Central memory CD8-positive, alpha-beta T cell (primary cell): ENCODE data around the gene XIRP2.
"Not testable (repeated sequence)": the region's sequence is repeated elsewhere in the genome, so short reads cannot be mapped to it uniquely, and the experiment has no call there.

Experiments used
- ATAC-seq: fragments of 150-1000 bp; cut with Tn5 transposase; replicated peaks from 2 replicates; pipeline ENCODE4 v1.10.0; 2022; ENCODE audit warnings: mild to moderate bottlenecking, moderate FRiP score, moderate number of reproducible peaks; ENCODE audit not compliant: poor library complexity, severe bottlenecking; ENCODE audit errors: extremely low read depth
- DNase-seq, 2 donors: peaks; one replicate each; pipeline ENCODE4 v3.0.0; 2021; ENCODE audit warnings: low spot score in 2 of 2
- H3K27ac Mint-ChIP-seq: one replicate; pipeline ENCODE4 v1.8.0; 2022; ENCODE audit warnings: low read depth, mild to moderate bottlenecking, moderate library complexity, mixed read lengths
- H3K27me3 Mint-ChIP-seq: one replicate; pipeline ENCODE4 v1.8.0; 2022; ENCODE audit warnings: mixed read lengths
- H3K36me3 Mint-ChIP-seq: one replicate; pipeline ENCODE4 v1.8.0; 2022; ENCODE audit warnings: mild to moderate bottlenecking, moderate library complexity, mixed read lengths; ENCODE audit not compliant: insufficient read depth
- H3K4me1 Mint-ChIP-seq: one replicate; pipeline ENCODE4 v1.8.0; 2022; ENCODE audit warnings: mixed read lengths
- H3K4me3 Mint-ChIP-seq: one replicate; pipeline ENCODE4 v1.8.0; 2022; ENCODE audit warnings: mild to moderate bottlenecking, moderate library complexity, mixed read lengths
- H3K9me3 Mint-ChIP-seq: one replicate; pipeline ENCODE4 v1.8.0; 2022; ENCODE audit warnings: mixed read lengths

XIRP2 gene

GRCh38 chr2:167098931-167099330 is 210.7 kb downstream of the XIRP2 start:
- H3K4me3 Mint-ChIP-seq, H3K27ac Mint-ChIP-seq: not testable (repeated sequence)

GRCh38 chr2:167100506-167100905 is 212.2 kb downstream of the XIRP2 start:
- no peak overlapping the region for H3K4me3 Mint-ChIP-seq
- no peaks in the 10 kb centered on the region for H3K36me3 Mint-ChIP-seq
- peaks cover 26% of the 10 kb centered on the region for H3K9me3 Mint-ChIP-seq
- H3K27ac Mint-ChIP-seq: no peak overlapping the region
- H3K27me3 Mint-ChIP-seq: no peaks in the 10 kb centered on the region
- ATAC-seq (no peak), DNase-seq (no peak)
- no peaks in the 10 kb centered on the region for H3K4me1 Mint-ChIP-seq

More at GRCh38 chr2:167098931-167099330, 210.7 kb downstream of the XIRP2 start:
- DNase-seq, H3K4me1 Mint-ChIP-seq, H3K36me3 Mint-ChIP-seq, ATAC-seq, H3K27me3 Mint-ChIP-seq: not testable (repeated sequence)
- H3K9me3 Mint-ChIP-seq: peaks cover 22% of the 10 kb centered on the region

- no peak overlapping the region for H3K27ac Mint-ChIP-seq
- H3K36me3 Mint-ChIP-seq: no peaks in the 10 kb centered on the region
- DNase-seq (no peak), ATAC-seq (no peak)
- H3K27me3 Mint-ChIP-seq: no peaks in the 10 kb centered on the region
- no peaks in the 10 kb centered on the region for H3K4me1 Mint-ChIP-seq
- no peak overlapping the region for H3K4me3 Mint-ChIP-seq
- H3K9me3 Mint-ChIP-seq: peaks cover 15% of the 10 kb centered on the region
These were observed 214.9 kb downstream of the XIRP2 start for GRCh38 chr2:167103028-167103756.

- H3K4me3 Mint-ChIP-seq: no peak overlapping the region
- ATAC-seq: no peak
- DNase-seq: no peak
- no peaks in the 10 kb centered on the region for H3K4me1 Mint-ChIP-seq
- no peaks in the 10 kb centered on the region for H3K27me3 Mint-ChIP-seq
- H3K27ac Mint-ChIP-seq: no peak overlapping the region
- no peaks in the 10 kb centered on the region for H3K36me3 Mint-ChIP-seq
- peaks cover 14% of the 10 kb centered on the region for H3K9me3 Mint-ChIP-seq
These were observed 215.5 kb downstream of the XIRP2 start for GRCh38 chr2:167103757-167104133.

- Mint-ChIP-seq H3K4me1 (no peaks in the 10 kb centered on the region), H3K27ac (no peak overlapping the region), H3K27me3 (no peaks in the 10 kb centered on the region), H3K36me3 (no peaks in the 10 kb centered on the region), H3K4me3 (no peak overlapping the region), H3K9me3 (peaks cover 14% of the 10 kb centered on the region)
- ATAC-seq: no peak
- no peak for DNase-seq
These were observed 216.4 kb downstream of the XIRP2 start for GRCh38 chr2:167104691-167105090.

- H3K36me3 Mint-ChIP-seq, H3K9me3 Mint-ChIP-seq, H3K27me3 Mint-ChIP-seq, H3K4me3 Mint-ChIP-seq, H3K4me1 Mint-ChIP-seq, DNase-seq, H3K27ac Mint-ChIP-seq, ATAC-seq: not testable (repeated sequence)
These were observed 221.4 kb downstream of the XIRP2 start for GRCh38 chr2:167109682-167110081.

GRCh38 chr2:167110345-167110744 is 222.1 kb downstream of the XIRP2 start:
- H3K27me3 Mint-ChIP-seq: no peaks in the 10 kb centered on the region
- H3K4me3 Mint-ChIP-seq: no peak overlapping the region
- peaks cover 5% of the 10 kb centered on the region for H3K9me3 Mint-ChIP-seq
- H3K36me3 Mint-ChIP-seq: no peaks in the 10 kb centered on the region
- ATAC-seq (no peak), DNase-seq (no peak)
- no peak overlapping the region for H3K27ac Mint-ChIP-seq
- H3K4me1 Mint-ChIP-seq: no peaks in the 10 kb centered on the region

GRCh38 chr2:167114018-167114417 is 225.7 kb downstream of the XIRP2 start:
- Mint-ChIP-seq H3K36me3 (no peaks in the 10 kb centered on the region), H3K4me3 (no peak overlapping the region), H3K27ac (no peak overlapping the region)

GRCh38 chr2:167115541-167115940 is 227.3 kb downstream of the XIRP2 start:
- Mint-ChIP-seq H3K27me3 (no peaks in the 10 kb centered on the region), H3K9me3 (peaks cover 11% of the 10 kb centered on the region), H3K4me3 (no peak overlapping the region), H3K36me3 (no peaks in the 10 kb centered on the region), H3K4me1 (no peaks in the 10 kb centered on the region), H3K27ac (no peak overlapping the region)
- ATAC-seq (no peak), DNase-seq (no peak)

More at GRCh38 chr2:167114018-167114417, 225.7 kb downstream of the XIRP2 start:
- Mint-ChIP-seq H3K9me3 (peaks cover 11% of the 10 kb centered on the region), H3K27me3 (no peaks in the 10 kb centered on the region), H3K4me1 (no peaks in the 10 kb centered on the region)
- DNase-seq (no peak), ATAC-seq (no peak)

GRCh38 chr2:167122389-167122788 is 234.1 kb downstream of the XIRP2 start:
- DNase-seq (no peak), ATAC-seq (no peak)
- Mint-ChIP-seq H3K4me3 (no peak overlapping the region), H3K27ac (no peak overlapping the region), H3K36me3 (no peaks in the 10 kb centered on the region), H3K27me3 (no peaks in the 10 kb centered on the region), H3K4me1 (no peaks in the 10 kb centered on the region), H3K9me3 (peaks cover 17% of the 10 kb centered on the region)

- ATAC-seq (no peak), DNase-seq (no peak)
- Mint-ChIP-seq H3K27ac (no peak overlapping the region), H3K9me3 (peaks cover 11% of the 10 kb centered on the region), H3K27me3 (no peaks in the 10 kb centered on the region), H3K4me3 (no peak overlapping the region), H3K4me1 (no peaks in the 10 kb centered on the region), H3K36me3 (no peaks in the 10 kb centered on the region)
These were observed 237.9 kb downstream of the XIRP2 start for GRCh38 chr2:167126165-167126564.

- Mint-ChIP-seq H3K27me3 (no peaks in the 10 kb centered on the region), H3K9me3 (peaks cover 11% of the 10 kb centered on the region), H3K27ac (no peak overlapping the region), H3K4me1 (no peaks in the 10 kb centered on the region), H3K36me3 (no peaks in the 10 kb centered on the region), H3K4me3 (no peak overlapping the region)
- ATAC-seq: no peak
- DNase-seq: no peak
These were observed 238.9 kb downstream of the XIRP2 start for GRCh38 chr2:167127135-167127534.

GRCh38 chr2:167128130-167128529 is 239.8 kb downstream of the XIRP2 start:
- Mint-ChIP-seq H3K36me3 (no peaks in the 10 kb centered on the region), H3K27me3 (no peaks in the 10 kb centered on the region), H3K27ac (no peak overlapping the region), H3K4me1 (no peaks in the 10 kb centered on the region), H3K9me3 (peaks cover 11% of the 10 kb centered on the region), H3K4me3 (no peak overlapping the region)
- DNase-seq (no peak), ATAC-seq (no peak)
